Posterior vena cava (tissue), 2 donors: ENCODE results near the gene TLNRD1. TPM values are rescaled to one million over a fixed set of nuclear protein-coding genes. Genes with fewer than 3 reads are reported as not detected.

ENCODE experiments used
- DNase-seq: peaks from one replicate; pipeline ENCODE4 v3.0.0-alpha.2; 2020; ENCODE audit warnings: low spot score
- intact Hi-C, 2 donors: fragments of 100-400 bp; cut with DNase I; formaldehyde crosslinking; loops; one replicate each; pipeline versions ENCODE4 v1.14.1 to v1.14.2; 2022 to 2023
- total RNA-seq, 2 donors: library from RNA; stranded (reverse); fragmentation: NEBNext Ultra II Directional; extraction: Animal tissue kit (Norgen Biotek cat#: 25700); gene quantifications; one replicate each; pipeline ENCODE4 v1.2.1, GENCODE V29; 2021
- donor health status: DM: yes; HTN: yes; CAD: no.
- donor health status: DM: yes; HTN: yes; CAD: no.

The TLNRD1 gene
- total RNA-seq, 2 donors from 2014 or later: 17.6 to 24.2 TPM

- intact Hi-C loops: no loop called here
These were observed 8.3 kb upstream of the TLNRD1 start for GRCh38 chr15:80992441-80992840.

GRCh38 chr15:80996247-80996646 lies 4.5 kb upstream of the TLNRD1 start:
- no peak for DNase-seq
- intact Hi-C loops: no loop called here

More at GRCh38 chr15:80992441-80992840, 8.3 kb upstream of the TLNRD1 start:
- no peak for DNase-seq

- DNase-seq: no peak
- intact Hi-C loops: no loop called here
These were observed 3.0 kb upstream of the TLNRD1 start for GRCh38 chr15:80997692-80998091.

GRCh38 chr15:80998251-80998650 lies 2.5 kb upstream of the TLNRD1 start:
- intact Hi-C loops: no loop called here
- DNase-seq: no peak

- intact Hi-C loops: no loop called here
- no peak for DNase-seq
These were observed 1.1 kb upstream of the TLNRD1 start for GRCh38 chr15:80999623-81000036.

- intact Hi-C loops: no loop called here
These were observed 539 bp upstream of the TLNRD1 start for GRCh38 chr15:81000144-81000623.

GRCh38 chr15:81001152-81002008 lies 657 bp downstream of the TLNRD1 start:
- DNase-seq: peak; percentile 91
- intact Hi-C loops: no loop called here

More at GRCh38 chr15:81000144-81000623, 539 bp upstream of the TLNRD1 start:
- no peak for DNase-seq

- no peak for DNase-seq
- intact Hi-C loops: no loop called here
These were observed 1.2 kb downstream of the TLNRD1 start for GRCh38 chr15:81002009-81002330.

GRCh38 chr15:81002331-81003096 lies 1.8 kb downstream of the TLNRD1 start:
- DNase-seq: peak; percentile 81
- intact Hi-C loops: no loop called here

GRCh38 chr15:81003097-81003350 lies 2.3 kb downstream of the TLNRD1 start:
- DNase-seq: no peak
- intact Hi-C loops: no loop called here

- intact Hi-C loops: no loop called here
These were observed 5.4 kb downstream of the TLNRD1 start for GRCh38 chr15:81006124-81006523.

GRCh38 chr15:81007428-81008064 lies 6.8 kb downstream of the TLNRD1 start:
- intact Hi-C loops: no loop called here
- no peak for DNase-seq

More at GRCh38 chr15:81006124-81006523, 5.4 kb downstream of the TLNRD1 start:
- DNase-seq: no peak

GRCh38 chr15:81008312-81008711 lies 7.6 kb downstream of the TLNRD1 start:
- DNase-seq: no peak
- intact Hi-C loops: no loop called here

- no peak for DNase-seq
- intact Hi-C loops: no loop called here
These were observed 9.4 kb downstream of the TLNRD1 start for GRCh38 chr15:81010086-81010485.

GRCh38 chr15:81011593-81011992 lies 10.9 kb downstream of the TLNRD1 start:
- DNase-seq: no peak
- intact Hi-C loops: no loop called here

- DNase-seq: no peak
- intact Hi-C loops: no loop called here
These were observed 11.9 kb downstream of the TLNRD1 start for GRCh38 chr15:81012588-81012987.

- DNase-seq: no peak
- intact Hi-C loops: no loop called here
These were observed 12.7 kb downstream of the TLNRD1 start for GRCh38 chr15:81013396-81013929.

GRCh38 chr15:81014446-81015093 lies 13.8 kb downstream of the TLNRD1 start:
- intact Hi-C loops: no loop called here
- DNase-seq: no peak
